Peyer's patch (tissue), 4 donors: Measurements from ENCODE around the gene BABAM1.

ENCODE experiments used
- CTCF ChIP-seq, 6 experiments: fragments of 450-650 bp in 4 of 6; fragments of 200-600 bp in 2 of 6; sonication (generic) in 1 of 6; IDR thresholded peaks; one replicate each; pipeline ENCODE4 v1.5.1; 2017 to 2019; ENCODE audit warnings: antibody characterized with exemption in 6 of 6, mild to moderate bottlenecking in 3 of 6, moderate library complexity in 1 of 6
- POLR2A ChIP-seq, 2 donors: fragments of 450-650 bp; IDR thresholded peaks; one replicate each; pipeline ENCODE4 v1.5.1; 2017; ENCODE audit warnings: antibody characterized with exemption in 2 of 2, mild to moderate bottlenecking in 2 of 2, moderate library complexity in 2 of 2

DNA sequence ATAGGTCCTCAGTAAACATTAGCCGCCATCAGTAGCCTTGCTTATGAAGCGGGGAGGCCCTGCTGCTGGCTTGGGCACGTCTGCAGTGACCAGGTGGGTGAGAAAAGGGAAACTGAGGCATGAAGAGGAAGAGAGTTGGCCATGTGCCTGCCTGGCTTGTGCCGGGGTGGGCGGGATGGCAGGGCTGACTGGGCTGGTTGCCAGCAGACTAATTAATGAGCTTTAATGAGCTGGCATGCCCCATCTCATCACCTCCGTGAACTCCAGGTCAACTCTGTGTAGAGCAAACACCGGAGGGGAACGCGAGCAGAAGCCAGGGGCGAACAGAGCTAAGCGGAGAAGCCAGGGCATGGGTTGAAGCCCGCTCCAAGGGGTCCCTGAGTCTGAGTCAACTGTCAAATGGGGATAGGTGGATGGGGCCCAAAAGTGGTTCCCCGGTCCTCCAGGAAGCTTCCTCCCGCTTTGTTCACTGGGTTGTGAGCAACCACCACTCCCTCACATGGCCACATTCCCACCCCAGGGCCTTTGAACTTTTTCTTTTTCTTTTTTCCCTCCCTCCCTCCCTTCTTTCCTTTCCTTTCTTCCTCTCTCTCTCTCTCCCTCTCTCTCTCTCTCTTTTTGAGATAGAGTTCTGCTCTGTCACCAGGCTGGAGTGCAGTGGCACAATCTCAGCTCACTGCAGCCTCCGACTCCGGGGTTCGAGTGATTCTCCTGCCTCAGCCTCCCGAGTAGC is 30.3 kb upstream of the BABAM1 start:
- TF ChIP-seq CTCF (IDR thresholded peaks at IDR 0.05), result no peak
- no peak for TF ChIP-seq POLR2A (IDR thresholded peaks at IDR 0.05)
